Activated gamma-delta T cell (primary cell): ENCODE data around the gene F9.
"Not testable (repeated sequence)": the region's sequence is repeated elsewhere in the genome, so short reads cannot be mapped to it uniquely, and the experiment has no call there.

Source experiments
- DNase-seq: peaks from one replicate; lab custom pipeline; 2025; lab: John Stamatoyannopoulos, UW
- total RNA-seq, 2 donors: gene quantifications; one replicate each; lab custom pipeline; 2026; lab: John Stamatoyannopoulos, UW

F9 gene
- total RNA-seq, result 0 to 0.09 reads per million in 2 donors

GRCh38 chrX:139530550-139530949 lies at the start of gene F9:
Gene F9 (plus strand): TSS chrX:139530739. CDS start chrX:139530765, 26 bp downstream.
- no peak for DNase-seq

GRCh38 chrX:139483699-139484098 lies 46.8 kb upstream of the F9 start:
- DNase-seq, result no peak

GRCh38 chrX:139484591-139484990 lies 45.9 kb upstream of the F9 start:
- no peak for DNase-seq

GRCh38 chrX:139495324-139495723 lies 35.2 kb upstream of the F9 start:
- no peak for DNase-seq

GRCh38 chrX:139506333-139506732 lies 24.2 kb upstream of the F9 start:
- no peak for DNase-seq

GRCh38 chrX:139508099-139508498 lies 22.4 kb upstream of the F9 start:
- DNase-seq, result no peak

GRCh38 chrX:139518475-139518874 lies 12.1 kb upstream of the F9 start:
- no peak for DNase-seq

GRCh38 chrX:139528829-139529228 lies 1.7 kb upstream of the F9 start:
- DNase-seq, result not testable (repeated sequence)

GRCh38 chrX:139532834-139533233 lies 2.3 kb downstream of the F9 start:
- no peak for DNase-seq

- no peak for DNase-seq
Observed at GRCh38 chrX:139533444-139533843, 2.9 kb downstream of the F9 start.

- DNase-seq, result no peak
Observed at GRCh38 chrX:139538907-139539790, 8.6 kb downstream of the F9 start.

- no peak for DNase-seq
Observed at GRCh38 chrX:139542652-139543051, 12.1 kb downstream of the F9 start.

- no peak for DNase-seq
Observed at GRCh38 chrX:139543920-139544319, 13.4 kb downstream of the F9 start.

- no peak for DNase-seq
Observed at GRCh38 chrX:139544591-139544990, 14.1 kb downstream of the F9 start.

- no peak for DNase-seq
Observed at GRCh38 chrX:139554376-139554775, 23.8 kb downstream of the F9 start.

- no peak for DNase-seq
Observed at GRCh38 chrX:139554991-139555675, 24.6 kb downstream of the F9 start.

GRCh38 chrX:139559383-139560042 lies 29.0 kb downstream of the F9 start:
- DNase-seq, result no peak

GRCh38 chrX:139560221-139560620 lies 29.7 kb downstream of the F9 start:
- DNase-seq, result no peak

GRCh38 chrX:139563251-139563650 lies 32.7 kb downstream of the F9 start:
- no peak for DNase-seq

GRCh38 chrX:139566981-139567380 lies 36.4 kb downstream of the F9 start:
- no peak for DNase-seq

- DNase-seq, result no peak
Observed at GRCh38 chrX:139581068-139581467, 50.5 kb downstream of the F9 start.

- no peak for DNase-seq
Observed at GRCh38 chrX:139585613-139586012, 55.1 kb downstream of the F9 start.

GRCh38 chrX:139596068-139596467 lies 65.5 kb downstream of the F9 start:
- DNase-seq, result no peak
